ENCODE data around the gene ADARB1.
"Not testable (repeated sequence)": the region's sequence is repeated elsewhere in the genome, so short reads cannot be mapped to it uniquely, and the experiment has no call there.

ADARB1 gene

GRCh38 chr21:45135868-45136267, 61.5 kb downstream of the ADARB1 start:
- DNase-seq (ENCODE audit: low read depth in 3 of 3) = no peak

- no peak for DNase-seq (ENCODE audit: low read depth in 3 of 3)
Observed at GRCh38 chr21:45136500-45136899, 62.1 kb downstream of the ADARB1 start.

GRCh38 chr21:45136927-45137611, 62.7 kb downstream of the ADARB1 start:
- peak; percentile 41 to 70 (median 43) for DNase-seq (ENCODE audit: low read depth in 3 of 3)

- no peak for DNase-seq (ENCODE audit: low read depth in 3 of 3)
Observed at GRCh38 chr21:45137612-45137937, 63.2 kb downstream of the ADARB1 start.

GRCh38 chr21:45138199-45139002, 64.0 kb downstream of the ADARB1 start:
- DNase-seq (ENCODE audit: low read depth in 3 of 3) = peak; percentile 47 to 70 (median 61)

GRCh38 chr21:45139003-45139360, 64.6 kb downstream of the ADARB1 start:
- DNase-seq (ENCODE audit: low read depth in 3 of 3) = not testable (repeated sequence)

- no peak for DNase-seq (ENCODE audit: low read depth in 3 of 3)
Observed at GRCh38 chr21:45139473-45139872, 65.1 kb downstream of the ADARB1 start.

GRCh38 chr21:45140346-45140940, 66.1 kb downstream of the ADARB1 start:
- DNase-seq (ENCODE audit: low read depth in 3 of 3) = peak in 1 of 3 experiments; percentile 48

GRCh38 chr21:45140944-45141343, 66.6 kb downstream of the ADARB1 start:
- not testable (repeated sequence) for DNase-seq (ENCODE audit: low read depth in 3 of 3)

GRCh38 chr21:45141507-45141906, 67.1 kb downstream of the ADARB1 start:
- no peak for DNase-seq (ENCODE audit: low read depth in 3 of 3)

- no peak for DNase-seq (ENCODE audit: low read depth in 3 of 3)
Observed at GRCh38 chr21:45142469-45143308, 68.3 kb downstream of the ADARB1 start.

GRCh38 chr21:45143855-45144254, 69.5 kb downstream of the ADARB1 start:
- no peak for DNase-seq (ENCODE audit: low read depth in 3 of 3)

GRCh38 chr21:45145146-45145545, 70.8 kb downstream of the ADARB1 start:
- DNase-seq (ENCODE audit: low read depth in 3 of 3) = no peak

- not testable (repeated sequence) for DNase-seq (ENCODE audit: low read depth in 3 of 3)
Observed at GRCh38 chr21:45145846-45146245, 71.5 kb downstream of the ADARB1 start.

GRCh38 chr21:45146306-45146705, 71.9 kb downstream of the ADARB1 start:
- no peak for DNase-seq (ENCODE audit: low read depth in 3 of 3)

- DNase-seq (ENCODE audit: low read depth in 3 of 3) = no peak
Observed at GRCh38 chr21:45146801-45147200, 72.4 kb downstream of the ADARB1 start.

- DNase-seq (ENCODE audit: low read depth in 3 of 3) = no peak
Observed at GRCh38 chr21:45147473-45148315, 73.3 kb downstream of the ADARB1 start.

GRCh38 chr21:45148316-45148990, 74.1 kb downstream of the ADARB1 start:
- no peak for DNase-seq (ENCODE audit: low read depth in 3 of 3)

GRCh38 chr21:45149021-45149420, 74.6 kb downstream of the ADARB1 start:
- no peak for DNase-seq (ENCODE audit: low read depth in 3 of 3)

- DNase-seq (ENCODE audit: low read depth in 3 of 3) = no peak
Observed at GRCh38 chr21:45150638-45151131, 76.3 kb downstream of the ADARB1 start.

Data from stimulated activated CD4-positive, alpha-beta T cell treated with anti-CD3 and anti-CD28 coated beads, TNF-alpha, amount 100 ng/mL, for 24 hours (primary cell).